ENCODE results near the gene G6PC1.

- TF ChIP-seq POLR2A (IDR thresholded peaks at IDR 0.05): no peak
- no peak for TF ChIP-seq CTCF (IDR thresholded peaks at IDR 0.05)
Measured at GRCh38 chr17:42944211-42944610, 43.6 kb downstream of the G6PC1 start.

All from tibial nerve (tissue), 3 donors.